GM04503 (cell line): Measurements from ENCODE around the gene ALDH3B1.
A peak's percentile ranks its signal among the peaks of the same experiment; 100 is the strongest.
"Not testable (repeated sequence)": the region's sequence is repeated elsewhere in the genome, so short reads cannot be mapped to it uniquely, and the experiment has no call there.

Experiments
- DNase-seq: peaks from one replicate; pipeline ENCODE4 v3.0.0-alpha.2; 2012; ENCODE audit warnings: low read depth

Gene ALDH3B1

GRCh38 chr11:68010090-68011041, at the start of gene ALDH3B1:
Gene ALDH3B1 (plus strand): TSS chr11:68010327. CDS start chr11:68015298, 4,971 bp downstream.
- DNase-seq = peak; percentile 75

- DNase-seq = not testable (repeated sequence)
Measured at GRCh38 chr11:67963217-67963616, 46.9 kb upstream of the ALDH3B1 start.

- DNase-seq = not testable (repeated sequence)
Measured at GRCh38 chr11:67963879-67964278, 46.2 kb upstream of the ALDH3B1 start.

GRCh38 chr11:67964746-67965145, 45.4 kb upstream of the ALDH3B1 start:
- not testable (repeated sequence) for DNase-seq

GRCh38 chr11:67965830-67966348, 44.2 kb upstream of the ALDH3B1 start:
- not testable (repeated sequence) for DNase-seq

- DNase-seq = not testable (repeated sequence)
Measured at GRCh38 chr11:67974746-67975145, 35.4 kb upstream of the ALDH3B1 start.

GRCh38 chr11:67978766-67979418, 31.2 kb upstream of the ALDH3B1 start:
- not testable (repeated sequence) for DNase-seq

- not testable (repeated sequence) for DNase-seq
Measured at GRCh38 chr11:67981226-67981625, 28.9 kb upstream of the ALDH3B1 start.

- not testable (repeated sequence) for DNase-seq
Measured at GRCh38 chr11:67982255-67982857, 27.8 kb upstream of the ALDH3B1 start.

- no peak for DNase-seq
Measured at GRCh38 chr11:67983951-67984350, 26.2 kb upstream of the ALDH3B1 start.

- DNase-seq = not testable (repeated sequence)
Measured at GRCh38 chr11:67985302-67985701, 24.8 kb upstream of the ALDH3B1 start.

- not testable (repeated sequence) for DNase-seq
Measured at GRCh38 chr11:67990546-67991346, 19.4 kb upstream of the ALDH3B1 start.

GRCh38 chr11:67991347-67992121, 18.6 kb upstream of the ALDH3B1 start:
- DNase-seq = not testable (repeated sequence)

GRCh38 chr11:67993821-67994220, 16.3 kb upstream of the ALDH3B1 start:
- not testable (repeated sequence) for DNase-seq

- DNase-seq = not testable (repeated sequence)
Measured at GRCh38 chr11:67994387-67994786, 15.7 kb upstream of the ALDH3B1 start.

GRCh38 chr11:67995129-67995528, 15.0 kb upstream of the ALDH3B1 start:
- DNase-seq = not testable (repeated sequence)

GRCh38 chr11:67995579-67995978, 14.5 kb upstream of the ALDH3B1 start:
- not testable (repeated sequence) for DNase-seq

GRCh38 chr11:67996051-67996450, 14.1 kb upstream of the ALDH3B1 start:
- DNase-seq = no peak

- no peak for DNase-seq
Measured at GRCh38 chr11:67996622-67997474, 13.3 kb upstream of the ALDH3B1 start.
